ENCODE measurements around the gene SLC19A3. TPM values are rescaled to one million over a fixed set of nuclear protein-coding genes. Genes with fewer than 3 reads are reported as not detected.

SLC19A3 gene
- 1.6 to 2.6 TPM (median 2.3 TPM) in 5 replicates for total RNA-seq (2022; extraction: Qiagen RNA extraction; ENCODE audit: low read depth)

GRCh38 chr2:227717687-227718567, at the start of gene SLC19A3:
TSS of gene SLC19A3 (minus strand) at chr2:227718028. CDS start at chr2:227702318, 15,710 bp downstream.

GRCh38 chr2:227745594-227745993, 27.8 kb upstream of the SLC19A3 start, which contains the start of gene SCYGR8:
TSS of gene SCYGR8 (plus strand) at chr2:227745894. CDS start at chr2:227745894, 0 bp downstream.

GRCh38 chr2:227728035-227728434, 10.2 kb upstream of the SLC19A3 start, which contains the start of gene SCYGR7:
TSS of gene SCYGR7 (plus strand) at chr2:227728335. CDS start at chr2:227728335, 0 bp downstream.

DNA sequence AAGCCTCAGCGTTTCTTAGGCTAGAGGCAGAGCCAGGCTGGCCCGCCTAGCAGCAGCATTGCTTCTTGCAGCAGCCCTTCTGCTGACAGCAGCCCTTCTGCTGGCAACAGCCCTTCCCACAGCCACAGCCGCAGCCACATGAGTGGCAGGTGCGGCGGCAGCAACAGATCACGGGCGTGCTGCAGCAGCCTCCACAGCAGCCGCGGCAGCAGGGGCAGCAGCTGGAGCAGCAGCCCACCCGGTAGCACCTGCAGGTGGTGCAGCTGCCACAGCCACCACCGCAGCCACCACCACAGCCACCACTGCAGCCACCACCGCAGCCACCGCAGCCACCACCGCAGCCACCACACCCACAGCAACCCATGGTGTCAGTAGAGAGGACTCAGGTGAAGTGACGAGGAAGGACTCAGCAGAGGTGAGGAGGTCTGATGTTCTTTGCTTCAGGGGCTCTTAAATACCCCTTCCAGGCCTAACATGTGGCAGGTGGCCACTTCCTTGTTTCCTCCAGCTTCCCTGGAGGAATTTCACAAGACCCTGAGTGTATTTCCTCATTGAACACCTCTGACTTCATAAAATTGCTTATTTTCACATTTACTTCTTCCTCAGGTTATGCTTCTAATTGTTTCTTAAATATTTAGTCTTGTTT, 6.7 kb upstream of the SLC19A3 start, which contains the start of gene SCYGR6:
Gene SCYGR6 (minus strand): TSS at position 364 of the 646 bp plus-strand sequence. CDS start 0 bp downstream, at position 364.

GRCh38 chr2:227666631-227667170, 51.1 kb downstream of the SLC19A3 start, which contains the start of gene SCYGR5:
TSS of gene SCYGR5 (plus strand) at chr2:227666804. CDS start at chr2:227666804, 0 bp downstream.

Other genes with a start within 250 kb of the SLC19A3 start
- 94.3 to 131 TPM (median 123 TPM) in 5 replicates for gene AGFG1, start 245.9 kb downstream of the SLC19A3 start, total RNA-seq (2022; extraction: Qiagen RNA extraction; ENCODE audit: low read depth)
- not detected in 5 replicates for gene SCYGR2, start 119.1 kb downstream of the SLC19A3 start, total RNA-seq (2022; extraction: Qiagen RNA extraction; ENCODE audit: low read depth)
- not detected in 5 replicates for gene SCYGR3, start 103.2 kb downstream of the SLC19A3 start, total RNA-seq (2022; extraction: Qiagen RNA extraction; ENCODE audit: low read depth)
- gene SCYGR4, start 100.5 kb downstream of the SLC19A3 start, total RNA-seq (2022; extraction: Qiagen RNA extraction; ENCODE audit: low read depth) = not detected in 5 replicates
- gene SCYGR5, start 51.2 kb downstream of the SLC19A3 start, total RNA-seq (2022; extraction: Qiagen RNA extraction; ENCODE audit: low read depth) = not detected in 5 replicates
- gene SCYGR6, start 6.7 kb upstream of the SLC19A3 start, total RNA-seq (2022; extraction: Qiagen RNA extraction; ENCODE audit: low read depth) = not detected in 5 replicates
- gene SCYGR7, start 10.3 kb upstream of the SLC19A3 start, total RNA-seq (2022; extraction: Qiagen RNA extraction; ENCODE audit: low read depth) = not detected in 5 replicates
- not detected in 5 replicates for gene SCYGR8, start 27.9 kb upstream of the SLC19A3 start, total RNA-seq (2022; extraction: Qiagen RNA extraction; ENCODE audit: low read depth)
- gene CCL20, start 95.8 kb upstream of the SLC19A3 start, total RNA-seq (2022; extraction: Qiagen RNA extraction; ENCODE audit: low read depth) = 2.4 to 7.5 TPM (median 5.4 TPM) in 5 replicates
- gene DAW1, start 153.6 kb upstream of the SLC19A3 start, total RNA-seq (2022; extraction: Qiagen RNA extraction; ENCODE audit: low read depth) = 1.8 to 2.8 TPM (median 2.4 TPM) in 5 replicates